OCI-LY7 (cell line): Measurements from ENCODE around the gene NAA50. TPM values are rescaled to one million over a fixed set of nuclear protein-coding genes. Genes with fewer than 3 reads are reported as not detected.

Experiments
- BruUV-seq: library from RNA; stranded (reverse); fragments of 400-500 nt; replicated peaks from 2 replicates; lab custom pipeline; 2021; lab: Mats Ljungman, UMichigan
- CTCF ChIA-PET: fragments of 300-600 bp; sonication (Branson Sonifier 250); formaldehyde crosslinking; loops from one replicate; lab custom pipeline; 2022; ENCODE audit warnings: antibody characterized with exemption; ENCODE audit not compliant: unreplicated experiment; lab: Charles Lee
- POLR2A ChIA-PET: fragments of 300-600 bp; sonication (Branson Sonifier 250); formaldehyde crosslinking; loops from one replicate; lab custom pipeline; 2022; ENCODE audit warnings: antibody characterized with exemption; lab: Charles Lee
- DNase-seq: peaks from one replicate; pipeline ENCODE4 v3.0.0-alpha.2; 2015; ENCODE audit warnings: low spot score
- H2AFZ ChIP-seq: fragments of 200-600 bp; sonication (generic), shearing (Covaris generic); 2 replicates; pipeline ENCODE4 v1.6.1; 2014; ENCODE audit warnings: mild to moderate bottlenecking, antibody characterized with exemption, low read length, moderate library complexity
- H3K27ac ChIP-seq: fragments of 200-600 bp; sonication (generic); 2 replicates; pipeline ENCODE4 v1.5.1; 2014; ENCODE audit warnings: mixed run types, low read depth, mild to moderate bottlenecking, moderate library complexity, low read length, inconsistent platforms; ENCODE audit not compliant: poor library complexity, severe bottlenecking
- H3K36me3 ChIP-seq: fragments of 200-600 bp; sonication (generic); 2 replicates; pipeline ENCODE4 v1.6.1; 2014; ENCODE audit warnings: mild to moderate bottlenecking, antibody characterized with exemption, low read length, moderate library complexity, mixed read lengths; ENCODE audit not compliant: insufficient read depth
- H3K4me1 ChIP-seq: fragments of 200-600 bp; sonication (generic); 2 replicates; pipeline ENCODE4 v1.5.1; 2014; ENCODE audit warnings: mild to moderate bottlenecking, low read length; ENCODE audit not compliant: insufficient read depth, poor library complexity, severe bottlenecking
- H3K4me2 ChIP-seq: fragments of 200-600 bp; sonication (generic); 2 replicates; pipeline ENCODE4 v1.6.1; 2014; ENCODE audit warnings: mild to moderate bottlenecking, low read length
- H3K4me3 ChIP-seq: fragments of 200-600 bp; sonication (generic); 2 replicates; pipeline ENCODE4 v1.5.1; 2014; ENCODE audit warnings: mild to moderate bottlenecking, low read depth, low read length; ENCODE audit not compliant: poor library complexity, severe bottlenecking
- H3K79me2 ChIP-seq: fragments of 200-600 bp; sonication (generic); 2 replicates; pipeline ENCODE4 v1.6.1; 2016; ENCODE audit warnings: low read depth, mild to moderate bottlenecking, low read length, moderate library complexity, mixed read lengths; ENCODE audit not compliant: insufficient read depth
- H3K9me2 ChIP-seq: fragments of 200-600 bp; sonication (generic); 2 replicates; pipeline ENCODE4 v1.6.1; 2016; ENCODE audit warnings: mild to moderate bottlenecking, low read length, mixed read lengths; ENCODE audit not compliant: insufficient read depth
- H3K9me3 ChIP-seq: fragments of 200-600 bp; sonication (generic); 2 replicates; pipeline ENCODE4 v1.6.1; 2014; ENCODE audit warnings: mild to moderate bottlenecking, mixed run types, low read length, mixed read lengths
- H4K20me1 ChIP-seq: fragments of 200-600 bp; sonication (generic); 2 replicates; pipeline ENCODE4 v1.6.1; 2014; ENCODE audit warnings: mild to moderate bottlenecking, antibody characterized with exemption, low read length, moderate library complexity, mixed read lengths; ENCODE audit not compliant: insufficient read depth
- EZH2phosphoT487 ChIP-seq: fragments of 200-600 bp; sonication (generic); IDR thresholded peaks from 2 replicates; pipeline ENCODE4 v1.6.1; 2018; ENCODE audit warnings: low read depth, borderline replicate concordance, mild to moderate bottlenecking, mixed run types, antibody characterized with exemption, low read length, moderate library complexity, mixed read lengths
- intact Hi-C: fragments of 100-400 bp; cut with micrococcal nuclease; formaldehyde crosslinking; loops from one replicate; pipeline ENCODE4 v1.10.0; 2022; ENCODE audit not compliant: unreplicated experiment
- total RNA-seq, 2 experiments: library from RNA; depleted of rRNA in 1 of 2; stranded (reverse); fragments of >200 nt in 1 of 2; shearing (Covaris generic) in 1 of 2; gene quantifications; 2 replicates each; pipeline ENCODE4 v1.2.3, GENCODE V29; 2014 to 2022
- TF ChIP-seq, protein P1 (sequence below): fragments of 200-600 bp; sonication (generic); conservative IDR thresholded peaks from 2 replicates; pipeline ENCODE4 v1.5.1; 2014; ENCODE audit warnings: mild to moderate bottlenecking, antibody characterized with exemption, low read length, moderate library complexity, mixed read lengths

NAA50 gene
- total RNA-seq, 2 experiments from 2014 or later = 172 to 223 TPM

DNA sequence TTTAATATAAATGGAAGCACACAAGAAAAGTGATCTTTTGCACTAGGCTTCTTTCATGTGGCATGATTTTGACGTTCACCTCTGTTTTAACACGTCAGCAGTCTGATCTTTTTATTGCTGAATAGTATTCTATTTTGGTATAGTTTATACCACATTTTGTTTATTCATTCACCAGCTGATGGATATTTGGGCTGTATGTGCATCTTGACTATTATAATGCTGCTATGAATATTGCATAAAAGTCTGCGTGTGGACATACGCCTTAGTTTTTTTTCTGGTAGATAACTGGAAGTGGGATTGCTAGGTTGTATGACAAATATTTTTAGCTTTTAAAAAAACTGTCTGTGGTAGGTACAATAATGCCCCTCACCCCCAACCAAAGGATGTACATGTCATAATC is 14.4 kb downstream of the NAA50 start:
- no TSS peak for BruUV-seq
- POLR2A ChIA-PET = interaction anchor here (1.5 kb wide), 1 partner anchor 15 kb away, joined by 4 read pairs; no protein-coding TSS in a partner anchor
- H3K4me2 ChIP-seq = no peak overlapping the region

DNA sequence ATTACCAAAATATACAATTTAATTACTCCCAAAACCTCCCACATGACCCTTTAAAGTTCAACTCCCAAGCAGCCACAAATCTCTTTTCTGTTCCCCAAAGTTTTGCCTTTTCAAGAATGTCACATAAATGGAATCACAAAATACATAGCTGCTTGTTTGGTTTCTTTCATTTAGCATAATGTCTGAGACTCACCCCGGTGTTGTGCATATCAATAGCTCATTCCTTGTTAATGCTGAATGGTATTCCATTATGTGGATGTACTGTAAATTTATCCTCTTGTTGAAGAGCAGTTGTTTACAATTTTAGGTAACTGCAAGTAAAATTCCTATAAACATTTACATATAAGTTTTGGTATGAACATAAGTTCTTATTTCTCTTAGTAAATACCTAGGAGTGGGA is 15.5 kb downstream of the NAA50 start:
- Histone ChIP-seq H3K4me2 (no peak overlapping the region), H3K9me3 (no peaks in the 10 kb centered on the region), H3K79me2 (peaks cover 99% of the 10 kb centered on the region), H3K4me3 (no peak overlapping the region), H3K4me1 (no peaks in the 10 kb centered on the region), H3K36me3 (peaks cover 96% of the 10 kb centered on the region), H3K9me2 (no peaks in the 10 kb centered on the region), H4K20me1 (peaks cover 41% of the 10 kb centered on the region), H2AFZ (no peak overlapping the region), H3K27ac (no peak overlapping the region)
- DNase-seq = no peak
- intact Hi-C loops = no loop called here
- POLR2A ChIA-PET = interaction anchor here (0.7 to 1.8 kb wide), 5 partner anchors 14 to 106 kb away, joined by 3 to 4 read pairs (median 3); no protein-coding TSS in a partner anchor
- TF ChIP-seq, protein P1, sequence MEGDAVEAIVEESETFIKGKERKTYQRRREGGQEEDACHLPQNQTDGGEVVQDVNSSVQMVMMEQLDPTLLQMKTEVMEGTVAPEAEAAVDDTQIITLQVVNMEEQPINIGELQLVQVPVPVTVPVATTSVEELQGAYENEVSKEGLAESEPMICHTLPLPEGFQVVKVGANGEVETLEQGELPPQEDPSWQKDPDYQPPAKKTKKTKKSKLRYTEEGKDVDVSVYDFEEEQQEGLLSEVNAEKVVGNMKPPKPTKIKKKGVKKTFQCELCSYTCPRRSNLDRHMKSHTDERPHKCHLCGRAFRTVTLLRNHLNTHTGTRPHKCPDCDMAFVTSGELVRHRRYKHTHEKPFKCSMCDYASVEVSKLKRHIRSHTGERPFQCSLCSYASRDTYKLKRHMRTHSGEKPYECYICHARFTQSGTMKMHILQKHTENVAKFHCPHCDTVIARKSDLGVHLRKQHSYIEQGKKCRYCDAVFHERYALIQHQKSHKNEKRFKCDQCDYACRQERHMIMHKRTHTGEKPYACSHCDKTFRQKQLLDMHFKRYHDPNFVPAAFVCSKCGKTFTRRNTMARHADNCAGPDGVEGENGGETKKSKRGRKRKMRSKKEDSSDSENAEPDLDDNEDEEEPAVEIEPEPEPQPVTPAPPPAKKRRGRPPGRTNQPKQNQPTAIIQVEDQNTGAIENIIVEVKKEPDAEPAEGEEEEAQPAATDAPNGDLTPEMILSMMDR = no peak
- TF ChIP-seq EZH2phosphoT487 = no peak
- BruUV-seq = no TSS peak
- CTCF ChIA-PET = no interaction called here

More for the DNA sequence above, 14.4 kb downstream of the NAA50 start:
- CTCF ChIA-PET = no interaction called here
- peaks cover 10% of the 10 kb centered on the region for H3K4me1 ChIP-seq
- peaks cover 51% of the 10 kb centered on the region for H4K20me1 ChIP-seq
- no peak overlapping the region for H2AFZ ChIP-seq
- intact Hi-C loops = no loop called here
- no peak overlapping the region for H3K4me3 ChIP-seq
- H3K9me3 ChIP-seq = no peaks in the 10 kb centered on the region
- H3K36me3 ChIP-seq = peaks cover 95% of the 10 kb centered on the region
- no peaks in the 10 kb centered on the region for H3K9me2 ChIP-seq
- H3K79me2 ChIP-seq = peaks cover 99% of the 10 kb centered on the region
- no peak overlapping the region for H3K27ac ChIP-seq
- TF ChIP-seq, protein P1 = no peak
- no peak for TF ChIP-seq EZH2phosphoT487
- no peak for DNase-seq

DNA sequence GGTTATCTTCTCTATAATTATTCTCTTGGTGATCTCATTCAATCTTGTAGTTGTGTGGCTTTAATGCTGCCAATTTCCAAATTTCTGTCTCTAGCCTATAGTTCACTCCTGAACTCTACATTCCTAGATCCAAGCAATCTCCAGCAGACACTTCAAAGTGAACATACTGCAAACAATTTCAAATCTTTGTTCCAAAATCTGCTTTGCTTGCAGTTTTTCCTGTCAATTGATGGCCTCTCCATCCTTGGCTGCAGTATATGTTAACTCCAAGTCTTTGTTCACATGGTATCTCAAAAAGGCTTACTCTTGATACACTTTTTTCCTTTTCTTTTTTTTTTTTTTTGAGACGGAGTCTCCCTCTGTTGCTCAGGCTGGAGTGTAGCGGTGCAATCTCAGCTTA is 17.4 kb downstream of the NAA50 start:
- CTCF ChIA-PET = no interaction called here
- POLR2A ChIA-PET = interaction anchor here (0.6 to 0.7 kb wide), 2 partner anchors 16 to 98 kb away, joined by 3 to 4 read pairs; no protein-coding TSS in a partner anchor

More for the DNA sequence above, 17.4 kb downstream of the NAA50 start:
- Histone ChIP-seq H3K4me1 (no peaks in the 10 kb centered on the region), H2AFZ (no peak overlapping the region), H3K9me2 (no peaks in the 10 kb centered on the region), H3K4me2 (no peak overlapping the region), H3K27ac (no peak overlapping the region), H4K20me1 (peaks cover 37% of the 10 kb centered on the region), H3K79me2 (peaks cover 99% of the 10 kb centered on the region), H3K36me3 (peaks cover 97% of the 10 kb centered on the region), H3K9me3 (no peaks in the 10 kb centered on the region), H3K4me3 (no peak overlapping the region)
- intact Hi-C loops = no loop called here
- DNase-seq = no peak
- BruUV-seq = no TSS peak
- TF ChIP-seq, protein P1 = no peak
- no peak for TF ChIP-seq EZH2phosphoT487
